ENCODE data around the gene TOMM22.

- TF ChIP-seq CTCF (IDR thresholded peaks at IDR 0.05; ENCODE audit: low read length) (no peak), EZH2 (optimal IDR thresholded peaks at IDR 0.05; ENCODE audit: low read depth, low read length) (no peak)
Observed at GRCh38 chr22:38704654-38705234, 23.0 kb downstream of the TOMM22 start.

All from MM.1S (cell line).